ENCODE measurements around the gene OVCH2.
"Not testable (repeated sequence)": the region's sequence is repeated elsewhere in the genome, so short reads cannot be mapped to it uniquely, and the experiment has no call there.

The OVCH2 gene, protein sequence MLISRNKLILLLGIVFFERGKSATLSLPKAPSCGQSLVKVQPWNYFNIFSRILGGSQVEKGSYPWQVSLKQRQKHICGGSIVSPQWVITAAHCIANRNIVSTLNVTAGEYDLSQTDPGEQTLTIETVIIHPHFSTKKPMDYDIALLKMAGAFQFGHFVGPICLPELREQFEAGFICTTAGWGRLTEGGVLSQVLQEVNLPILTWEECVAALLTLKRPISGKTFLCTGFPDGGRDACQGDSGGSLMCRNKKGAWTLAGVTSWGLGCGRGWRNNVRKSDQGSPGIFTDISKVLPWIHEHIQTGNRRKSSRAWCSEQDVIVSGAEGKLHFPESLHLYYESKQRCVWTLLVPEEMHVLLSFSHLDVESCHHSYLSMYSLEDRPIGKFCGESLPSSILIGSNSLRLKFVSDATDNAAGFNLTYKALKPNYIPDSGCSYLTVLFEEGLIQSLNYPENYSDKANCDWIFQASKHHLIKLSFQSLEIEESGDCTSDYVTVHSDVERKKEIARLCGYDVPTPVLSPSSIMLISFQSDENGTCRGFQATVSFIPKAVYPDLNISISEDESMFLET

DNA sequence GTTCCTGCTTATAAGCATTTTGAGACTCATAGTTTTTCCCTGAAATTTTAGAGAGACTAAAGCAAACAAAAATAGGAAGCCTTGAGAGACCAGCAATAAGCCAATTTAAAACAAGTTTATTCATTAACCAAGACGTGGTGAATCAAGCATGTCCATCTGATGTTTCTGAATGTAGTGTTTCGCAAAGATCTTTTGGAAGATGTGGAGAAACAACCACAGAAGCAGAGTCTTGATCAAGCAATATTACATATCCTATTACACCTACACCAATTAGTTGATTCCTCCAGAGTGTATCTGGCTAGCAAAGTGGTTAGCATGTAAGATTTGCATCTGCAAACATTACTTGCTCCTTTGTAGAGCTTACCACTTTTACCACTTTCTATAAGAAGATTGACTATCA is at the start of gene OVCH2:
Gene OVCH2 (minus strand): TSS at position 101 of the 400 bp plus-strand sequence. CDS start 83 bp downstream, at position 18.
- no peak for DNase-seq

DNA sequence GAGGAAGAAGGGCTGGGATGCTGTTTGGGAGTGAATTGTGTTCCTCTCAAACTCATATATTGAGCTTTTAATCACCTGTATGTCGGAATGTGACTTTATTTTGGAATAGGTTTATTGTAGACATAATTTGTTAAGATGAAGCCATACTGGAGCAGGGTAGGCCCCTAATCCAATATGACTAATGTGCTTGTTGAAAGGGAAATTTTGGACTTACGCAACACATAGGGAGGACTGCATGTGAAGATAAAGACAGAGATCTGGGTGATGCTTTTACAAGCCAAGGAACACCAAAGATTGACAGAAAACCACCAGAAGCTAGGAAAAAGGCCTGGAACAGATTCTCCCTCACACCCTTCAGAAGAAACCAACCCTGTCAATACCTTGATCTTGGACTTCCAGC is 43.2 kb upstream of the OVCH2 start:
- DNase-seq: no peak

DNA sequence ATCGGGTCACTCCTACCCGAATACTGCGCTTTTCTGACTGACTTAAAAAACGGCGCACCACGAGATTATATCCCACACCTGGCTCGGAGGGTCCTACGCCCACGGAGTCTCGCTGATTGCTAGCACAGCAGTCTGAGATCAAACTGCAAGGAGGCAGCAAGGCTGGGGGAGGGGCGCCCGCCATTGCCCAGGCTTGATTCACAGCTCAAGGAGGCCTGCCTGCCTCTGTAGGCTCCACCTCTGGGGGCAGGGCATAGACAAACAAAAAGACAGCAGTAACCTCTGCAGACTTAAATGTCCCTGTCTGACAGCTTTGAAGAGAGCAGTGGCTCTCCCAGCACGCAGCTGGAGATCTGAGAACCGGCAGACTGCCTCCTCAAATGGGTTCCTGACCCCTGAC is 28.5 kb upstream of the OVCH2 start:
- not testable (repeated sequence) for DNase-seq

DNA sequence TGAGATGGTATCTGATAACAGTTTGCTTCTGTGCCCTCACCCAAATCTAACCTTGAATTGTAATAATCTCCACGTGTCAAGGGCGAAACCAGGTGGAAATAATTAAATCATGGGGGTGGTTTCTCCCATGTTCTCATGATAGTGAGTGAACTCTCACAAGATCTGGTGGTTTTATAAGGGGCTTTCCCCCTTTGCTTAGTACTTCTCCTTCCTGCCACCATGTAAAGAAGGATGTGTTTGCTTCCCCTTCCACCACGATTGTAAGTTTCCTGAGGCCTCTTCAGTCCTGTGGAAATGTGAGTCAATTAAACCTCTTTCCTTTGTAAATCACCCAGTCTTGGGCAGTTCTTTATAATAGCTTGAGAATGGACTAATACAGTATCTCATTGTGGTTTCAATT is 8.5 kb upstream of the OVCH2 start:
- DNase-seq: no peak

DNA sequence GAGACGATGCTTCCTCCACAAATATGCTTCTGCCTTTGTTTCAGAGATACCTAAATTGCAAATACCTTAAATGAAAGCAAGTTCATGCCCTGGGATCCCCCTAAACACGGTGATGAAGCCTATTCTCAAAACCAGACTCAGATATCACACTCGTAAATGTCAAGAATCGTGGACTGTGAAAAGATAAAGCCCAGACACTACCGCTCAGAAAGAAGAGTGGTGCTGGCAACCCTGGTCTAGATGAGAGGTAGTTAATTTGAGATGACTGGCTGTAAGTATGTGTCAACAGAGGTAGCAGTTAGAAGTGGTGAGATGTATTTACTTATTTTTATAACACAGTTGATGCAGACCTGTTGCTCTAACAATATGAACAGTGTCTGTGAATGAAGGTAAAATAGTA is 2.5 kb downstream of the OVCH2 start:
- DNase-seq: no peak

DNA sequence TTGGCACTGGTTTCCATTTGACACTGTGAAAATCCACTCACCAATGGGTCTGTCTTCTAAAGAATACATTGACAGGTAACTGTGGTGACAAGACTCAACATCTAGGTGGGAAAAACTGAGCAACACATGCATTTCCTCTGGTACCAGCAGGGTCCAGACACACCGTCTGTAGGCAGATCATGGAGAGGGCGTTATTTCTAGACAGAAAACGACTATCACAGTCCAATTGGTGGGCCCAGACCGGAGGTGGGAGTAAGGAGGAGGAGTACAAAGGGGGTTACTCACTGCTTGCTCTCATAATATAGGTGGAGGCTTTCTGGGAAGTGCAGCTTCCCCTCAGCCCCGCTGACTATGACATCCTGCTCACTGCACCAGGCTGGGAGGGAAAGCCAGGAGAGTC is 9.9 kb downstream of the OVCH2 start:
- no peak for DNase-seq

DNA sequence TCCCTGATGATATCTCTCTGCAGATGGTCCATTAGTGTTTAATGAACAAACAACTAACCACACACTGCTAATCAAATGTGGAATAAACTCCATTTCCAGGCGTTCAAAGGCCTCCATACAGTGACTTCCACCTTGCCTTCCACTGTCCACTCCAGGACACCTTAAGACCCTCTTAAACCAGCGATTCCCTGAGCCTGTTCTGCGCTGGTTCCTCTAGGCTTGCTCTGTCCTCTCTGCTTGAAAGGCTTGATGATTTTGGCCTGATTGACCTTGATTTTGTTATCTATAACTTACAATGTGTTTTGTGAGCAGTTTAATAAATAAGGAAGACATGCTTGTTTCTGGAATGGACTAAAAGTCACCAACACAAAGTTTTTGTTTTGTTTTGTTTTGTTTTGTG is 12.0 kb downstream of the OVCH2 start:
- DNase-seq: no peak

DNA sequence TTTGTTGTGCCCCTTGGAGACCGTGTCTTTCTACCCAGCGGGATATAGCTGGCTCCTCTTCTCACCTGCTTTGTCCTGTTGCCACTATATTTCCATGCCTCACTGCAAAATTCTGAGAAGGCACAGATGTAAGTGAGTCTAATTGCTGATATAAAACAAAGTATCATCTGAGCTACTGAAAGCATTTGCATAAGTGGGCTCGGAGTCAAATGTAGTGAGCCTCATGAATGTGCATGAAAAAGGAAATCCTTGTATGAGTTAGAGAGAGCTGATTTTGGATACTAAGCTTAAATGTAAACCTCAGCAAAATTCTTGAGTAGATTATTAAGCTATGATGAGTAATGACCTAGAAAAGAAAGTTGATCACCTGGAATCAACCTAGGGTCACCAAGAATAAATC is 13.9 kb downstream of the OVCH2 start:
- no peak for DNase-seq

DNA sequence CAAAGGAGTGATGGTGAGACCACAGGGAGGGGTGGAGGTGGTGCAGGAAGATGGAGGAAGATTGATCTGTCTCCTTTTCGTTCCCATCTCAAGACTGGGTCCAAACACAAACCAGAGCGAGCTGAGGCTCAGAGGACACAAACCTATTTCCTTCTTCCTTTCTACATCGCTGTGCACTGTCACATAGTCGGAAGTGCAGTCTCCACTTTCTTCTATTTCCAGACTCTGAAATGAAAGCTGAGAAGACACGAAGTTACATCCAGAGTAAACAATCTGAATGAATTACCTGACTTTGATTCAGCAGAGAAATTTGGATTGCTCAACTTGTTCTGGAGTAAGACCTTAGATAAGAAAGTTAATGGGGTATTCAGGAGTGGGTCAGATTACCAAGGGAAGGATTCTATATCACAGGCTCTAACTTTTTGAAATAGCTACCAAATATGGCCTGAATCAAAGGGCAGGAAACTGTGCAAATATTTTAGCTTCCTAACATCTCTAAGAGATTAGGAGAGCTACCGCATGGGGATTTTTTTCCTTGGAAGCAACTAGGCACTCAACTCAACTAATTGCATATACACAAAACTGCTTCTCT is 14.4 kb downstream of the OVCH2 start:
- DNase-seq: no peak

DNA sequence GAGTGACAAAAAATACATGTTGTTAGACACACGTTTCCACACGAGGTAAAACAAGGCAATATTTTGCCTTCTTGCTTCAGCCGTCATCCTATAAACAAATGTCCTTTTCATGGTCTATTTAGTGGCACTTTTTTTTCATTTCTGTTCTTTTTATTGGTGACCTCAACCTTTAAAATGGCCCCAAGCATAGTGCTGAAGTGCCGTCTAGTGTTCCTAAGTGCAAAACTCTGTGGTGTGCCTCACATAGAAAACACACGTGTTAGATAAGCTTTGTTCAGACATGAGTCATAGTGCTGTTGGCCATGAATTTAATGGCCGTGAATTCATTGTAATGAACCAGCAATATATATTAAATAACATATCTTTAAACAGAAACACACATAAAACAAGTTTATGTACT is 15.6 kb downstream of the OVCH2 start:
- DNase-seq: no peak

DNA sequence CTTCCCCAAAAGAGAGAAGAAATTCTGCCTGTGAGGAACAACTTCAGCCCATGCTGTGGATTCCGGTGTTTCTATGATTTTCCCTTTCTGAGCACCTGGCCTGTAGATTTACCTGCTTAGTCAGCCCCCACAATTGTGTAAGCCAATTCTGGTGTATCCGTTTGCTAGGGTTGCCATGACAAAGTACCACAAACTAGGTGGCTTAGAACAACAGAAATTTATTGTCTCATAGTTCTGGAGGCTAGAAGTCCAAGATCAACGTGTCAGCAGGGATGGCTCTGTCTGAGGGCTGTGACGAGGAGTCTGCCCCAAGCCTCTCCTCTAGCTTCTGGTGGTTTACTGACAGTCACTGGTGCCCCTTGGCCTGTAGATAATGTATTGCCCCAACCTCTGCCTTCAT is 17.0 kb downstream of the OVCH2 start:
- no peak for DNase-seq

DNA sequence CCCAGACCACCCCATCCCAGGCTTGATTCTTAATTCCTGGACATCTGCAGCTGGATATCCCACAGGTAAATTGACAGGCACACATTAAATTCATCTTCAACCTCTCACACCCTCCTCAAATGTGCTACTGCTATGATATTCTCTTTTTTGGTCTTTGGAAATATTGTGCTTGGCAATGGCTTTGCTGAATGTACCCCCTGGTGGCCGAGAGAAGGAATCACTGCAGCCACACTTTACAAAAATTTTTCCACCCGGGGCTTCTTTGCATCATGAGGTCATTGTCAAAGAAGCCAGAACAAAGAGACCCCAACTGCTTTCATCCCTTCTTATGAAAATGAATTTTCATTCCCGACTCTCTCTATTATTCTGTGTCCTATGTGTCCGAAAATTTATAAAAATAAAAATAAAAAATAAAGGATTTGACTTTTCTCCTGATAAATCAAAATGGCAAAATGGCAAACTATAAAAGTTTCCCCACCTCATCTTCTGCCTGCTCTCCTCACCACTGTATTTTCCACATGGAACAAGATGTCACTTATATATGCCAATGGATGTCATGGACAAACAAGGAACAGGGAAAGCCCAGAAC is 17.9 kb downstream of the OVCH2 start:
- DNase-seq: no peak

DNA sequence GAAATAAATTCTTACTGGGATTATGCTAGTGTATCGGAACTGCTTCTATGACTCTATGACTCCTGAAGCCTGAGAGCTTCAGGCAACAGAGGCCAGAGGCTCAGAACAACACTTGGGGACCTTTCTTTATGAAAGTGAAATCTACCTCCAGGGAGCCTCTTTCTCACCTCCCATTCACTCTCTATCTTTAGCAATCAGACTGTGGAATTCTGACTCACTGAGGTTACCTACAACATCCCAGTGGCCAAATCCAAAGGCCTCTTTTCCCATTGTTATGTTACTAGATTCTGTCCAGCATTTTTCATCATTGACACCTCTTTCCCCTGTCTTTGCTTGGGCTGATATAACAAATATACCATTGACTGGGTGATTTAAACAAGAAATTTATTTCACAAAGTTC is 18.9 kb downstream of the OVCH2 start:
- no peak for DNase-seq

DNA sequence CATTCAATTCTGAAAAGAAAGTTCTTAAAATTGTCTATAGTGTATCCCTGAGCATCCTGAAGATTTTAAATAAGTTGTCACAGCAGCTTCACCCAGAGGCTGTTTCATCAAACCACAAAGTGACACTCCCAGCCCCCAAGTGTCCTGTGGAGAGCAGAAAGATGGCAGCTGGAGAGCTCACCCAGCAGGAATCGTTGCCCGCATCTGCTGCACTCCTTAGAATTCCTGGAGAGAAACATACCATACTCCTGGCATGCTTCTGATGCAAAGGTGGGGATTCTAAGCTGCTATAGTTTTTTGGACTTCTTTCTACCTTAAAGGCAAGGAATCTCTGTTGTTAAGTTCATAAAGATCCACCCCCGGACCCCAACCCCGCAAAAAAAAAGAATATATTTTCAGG is 19.5 kb downstream of the OVCH2 start:
- DNase-seq: no peak

DNA sequence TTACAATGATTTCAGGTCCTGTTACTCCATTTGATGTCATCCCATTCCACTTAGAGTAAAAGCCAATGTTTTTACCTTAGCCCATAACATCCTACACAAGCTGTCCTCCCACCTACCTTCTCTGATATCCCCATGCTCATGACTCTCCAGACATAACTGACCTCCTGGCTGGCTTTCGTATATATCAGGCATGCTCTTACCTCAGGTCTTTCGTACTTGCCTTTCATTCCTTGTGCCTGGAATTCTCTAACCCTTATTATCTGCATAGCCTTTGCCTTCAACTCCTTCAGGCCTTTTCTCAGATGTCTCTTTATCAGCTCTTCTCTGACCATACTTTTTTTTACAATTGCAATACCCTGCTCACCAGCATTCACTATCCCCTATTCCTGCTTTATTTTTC is 22.7 kb downstream of the OVCH2 start:
- DNase-seq: no peak

DNA sequence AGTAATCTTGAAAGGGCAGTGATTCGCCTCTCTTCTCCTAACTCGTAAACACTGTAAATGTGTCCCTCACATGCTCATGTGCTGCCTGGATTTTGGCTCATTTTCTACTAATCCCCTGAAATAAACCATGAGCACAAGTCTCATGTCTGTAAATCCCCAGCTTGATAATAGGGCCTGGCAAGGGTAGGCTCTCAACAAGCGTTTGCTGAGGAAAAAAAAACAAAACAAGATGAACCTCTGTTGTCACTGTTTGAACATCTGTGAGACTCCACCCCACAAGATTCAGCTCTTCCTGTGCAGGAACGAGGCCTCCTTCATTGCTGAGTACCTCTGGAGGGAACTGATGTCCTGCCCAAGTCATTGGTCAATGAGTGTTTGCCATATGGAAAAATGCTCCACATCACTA is 28.5 kb downstream of the OVCH2 start:
- no peak for DNase-seq

DNA sequence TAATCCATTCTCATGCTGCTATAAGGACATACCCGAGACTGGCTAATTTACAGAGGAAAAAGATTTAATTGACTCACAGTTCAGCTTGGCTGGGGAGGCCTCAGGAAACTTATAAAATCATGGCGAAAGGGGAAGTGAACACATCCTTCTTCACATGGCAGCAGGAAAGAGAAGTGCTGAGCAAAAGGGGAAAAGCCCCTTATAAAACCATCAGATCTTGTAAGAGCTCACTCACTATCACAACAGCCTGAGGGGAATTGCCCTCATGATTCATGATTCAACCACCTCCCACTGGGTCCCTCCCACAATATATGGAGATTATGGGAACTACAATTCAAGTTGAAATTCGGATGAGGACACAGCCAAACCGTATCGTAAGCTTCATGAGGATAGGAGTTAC is 29.2 kb downstream of the OVCH2 start:
- DNase-seq: no peak

DNA sequence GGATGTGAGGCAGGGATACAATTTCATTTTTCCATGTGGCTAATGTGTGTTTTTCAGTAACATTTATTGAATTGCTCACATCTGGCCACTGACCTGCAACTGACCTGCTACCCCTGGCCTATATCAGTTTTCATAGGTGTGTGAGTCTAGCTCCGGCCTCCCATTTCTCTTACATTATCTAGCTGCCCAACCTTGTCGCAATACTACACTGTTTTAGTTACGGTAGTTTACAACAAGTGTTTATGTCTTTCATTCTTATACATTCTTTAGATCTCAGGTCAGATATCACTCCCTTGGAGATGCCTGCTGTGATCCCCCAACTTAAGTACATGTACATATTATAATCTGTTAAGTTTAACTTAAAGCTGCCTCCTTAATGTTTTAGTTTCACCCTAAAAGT is 30.6 kb downstream of the OVCH2 start:
- DNase-seq: no peak

DNA sequence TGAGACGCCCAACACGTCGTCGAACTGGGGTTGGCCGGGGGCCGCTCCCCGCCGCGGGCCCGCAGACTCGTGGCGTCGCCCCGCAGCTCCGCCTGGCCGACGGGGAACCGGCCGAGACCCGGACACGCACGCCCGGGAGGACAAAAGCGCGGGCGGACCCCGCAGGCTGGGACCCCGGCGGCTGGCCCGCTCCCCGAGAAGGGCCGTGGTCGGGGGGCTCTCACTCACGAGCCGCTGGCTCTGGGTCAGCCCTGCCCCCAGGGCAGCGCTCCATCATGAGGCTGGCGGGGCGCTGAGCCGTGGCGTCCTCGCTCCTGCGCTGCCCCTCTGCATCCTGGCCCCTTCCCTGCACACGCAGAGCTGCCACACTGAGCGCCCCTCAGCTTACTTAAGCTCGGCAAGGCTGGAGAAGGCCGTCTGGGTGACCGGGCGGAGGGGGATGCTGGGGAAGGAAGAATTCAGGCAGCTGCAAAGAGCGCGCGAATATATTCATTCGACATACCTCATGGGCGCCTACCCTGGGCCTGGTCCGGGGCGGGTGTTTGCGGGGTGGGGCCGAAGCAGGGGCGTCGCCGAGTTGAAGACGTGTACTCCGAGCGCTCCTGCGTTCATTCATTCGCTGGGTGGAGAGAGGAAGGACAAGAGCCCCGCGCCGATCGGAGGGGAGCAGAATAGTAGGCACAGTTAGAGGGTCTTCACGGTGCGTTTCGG is 32.4 kb downstream of the OVCH2 start:
- DNase-seq: no peak

DNA sequence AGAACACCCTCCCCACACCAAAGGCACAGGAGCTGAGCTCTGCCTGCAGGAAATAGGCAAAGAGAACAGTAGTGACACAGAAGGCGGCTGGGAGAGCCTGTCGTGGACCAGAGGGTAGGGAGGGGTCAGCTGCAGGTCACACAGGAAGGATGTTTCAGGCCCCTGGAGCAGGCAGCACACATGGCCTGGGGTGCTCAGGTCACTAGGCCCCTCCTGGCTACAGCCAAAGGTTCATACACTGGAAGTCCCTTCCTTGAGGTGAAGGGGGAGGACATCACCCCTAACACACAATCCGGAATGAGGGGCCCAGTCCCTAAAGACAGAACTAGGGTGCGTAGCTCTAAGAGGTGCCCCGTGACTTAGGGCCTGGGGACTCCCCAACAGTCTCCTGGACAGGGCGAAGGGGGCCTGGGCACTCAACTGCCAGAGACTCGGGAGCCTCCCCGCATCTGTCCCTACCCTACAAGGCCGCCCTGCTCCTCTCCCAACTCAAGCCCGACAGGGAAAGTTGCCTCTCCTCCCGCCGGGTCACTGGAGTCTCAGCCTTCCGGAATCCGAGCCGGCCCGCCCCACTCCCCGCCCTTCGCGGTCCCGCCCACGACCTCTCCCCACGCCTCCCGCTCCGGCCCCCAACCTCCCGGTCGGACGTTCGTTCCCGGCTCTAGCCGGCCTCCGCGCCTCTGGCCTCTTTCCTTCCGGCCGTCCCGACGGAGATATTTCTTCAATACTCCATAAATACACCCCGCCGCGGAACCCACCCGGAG is 33.1 kb downstream of the OVCH2 start, which contains the start of gene CYB5R2:
Gene CYB5R2 (minus strand): TSS at position 541 of the 764 bp plus-strand sequence. CDS start 675 bp downstream, outside the sequence.
- DNase-seq: no peak

DNA sequence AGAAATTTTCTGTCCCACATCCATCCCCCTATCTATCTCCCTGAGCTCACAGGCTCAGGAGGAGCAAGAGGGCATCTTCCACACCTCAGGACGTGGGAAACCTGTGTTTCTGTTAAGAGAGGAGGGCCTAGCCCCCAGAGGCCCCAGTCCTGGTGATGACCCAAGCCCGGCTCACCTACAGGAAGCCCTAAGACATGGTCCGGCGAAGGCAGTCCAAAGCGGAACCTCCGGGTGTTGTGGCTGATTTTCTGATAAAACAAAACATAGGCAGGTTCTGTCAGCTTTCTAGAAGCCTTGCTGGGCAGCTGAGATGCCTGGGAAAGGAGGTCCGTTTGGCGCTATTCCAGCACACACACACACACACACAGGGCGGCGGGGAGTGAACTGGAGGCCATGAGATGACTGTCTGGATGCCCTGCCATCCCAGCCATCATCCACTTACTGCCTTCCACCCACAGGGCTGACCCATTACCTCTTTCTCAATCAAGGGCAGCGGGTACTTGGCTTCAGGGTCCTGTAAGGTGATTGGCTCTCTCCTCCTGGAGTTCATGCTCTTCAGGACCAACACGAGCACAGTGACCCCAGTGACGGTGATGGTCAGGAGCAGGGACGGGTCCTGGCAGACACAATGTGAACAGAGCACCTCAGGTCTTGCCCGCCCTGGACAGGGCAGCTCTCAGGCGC is 33.9 kb downstream of the OVCH2 start:
- no peak for DNase-seq

Measured in GF-D8 (cell line).